ENCODE measurements around the gene FOXO1.

FOXO1 gene

DNA sequence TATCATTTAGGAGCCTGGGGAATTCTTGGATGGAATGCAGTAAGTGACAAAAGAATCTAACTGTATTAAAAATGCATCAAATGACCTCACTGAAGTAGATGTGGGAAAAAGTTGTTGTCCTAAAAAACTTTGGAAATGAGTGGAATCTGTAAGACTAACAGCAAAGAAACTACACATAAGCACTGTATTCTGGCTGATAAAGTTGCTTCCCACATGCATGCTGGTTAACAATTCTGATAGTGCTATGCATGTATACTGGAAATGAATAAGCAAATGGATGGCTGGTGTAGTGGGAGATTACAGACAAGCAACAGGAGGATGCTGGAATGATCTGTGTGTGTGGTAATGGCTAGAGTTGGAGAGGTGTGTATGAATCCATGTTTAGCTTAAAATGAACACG, 138.5 kb downstream of the FOXO1 start:
- no peaks in the 10 kb centered on the region for H3K27me3 ChIP-seq (ENCODE audit: insufficient read depth, low read depth, severe bottlenecking)
- H3K36me3 ChIP-seq = no peaks in the 10 kb centered on the region
- no peak overlapping the region for H3K27ac ChIP-seq
- H3K4me3 ChIP-seq (ENCODE audit: low read depth, low read length) = no peak overlapping the region
- DNase-seq = no peak
- TF ChIP-seq, protein P1, sequence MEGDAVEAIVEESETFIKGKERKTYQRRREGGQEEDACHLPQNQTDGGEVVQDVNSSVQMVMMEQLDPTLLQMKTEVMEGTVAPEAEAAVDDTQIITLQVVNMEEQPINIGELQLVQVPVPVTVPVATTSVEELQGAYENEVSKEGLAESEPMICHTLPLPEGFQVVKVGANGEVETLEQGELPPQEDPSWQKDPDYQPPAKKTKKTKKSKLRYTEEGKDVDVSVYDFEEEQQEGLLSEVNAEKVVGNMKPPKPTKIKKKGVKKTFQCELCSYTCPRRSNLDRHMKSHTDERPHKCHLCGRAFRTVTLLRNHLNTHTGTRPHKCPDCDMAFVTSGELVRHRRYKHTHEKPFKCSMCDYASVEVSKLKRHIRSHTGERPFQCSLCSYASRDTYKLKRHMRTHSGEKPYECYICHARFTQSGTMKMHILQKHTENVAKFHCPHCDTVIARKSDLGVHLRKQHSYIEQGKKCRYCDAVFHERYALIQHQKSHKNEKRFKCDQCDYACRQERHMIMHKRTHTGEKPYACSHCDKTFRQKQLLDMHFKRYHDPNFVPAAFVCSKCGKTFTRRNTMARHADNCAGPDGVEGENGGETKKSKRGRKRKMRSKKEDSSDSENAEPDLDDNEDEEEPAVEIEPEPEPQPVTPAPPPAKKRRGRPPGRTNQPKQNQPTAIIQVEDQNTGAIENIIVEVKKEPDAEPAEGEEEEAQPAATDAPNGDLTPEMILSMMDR (IDR thresholded peaks at IDR 0.05; ENCODE audit: low read depth, low read length) = no peak
- no peaks in the 10 kb centered on the region for H3K9me3 ChIP-seq (ENCODE audit: severe bottlenecking)

- H3K9me3 ChIP-seq (ENCODE audit: severe bottlenecking) = no peaks in the 10 kb centered on the region
- H3K4me3 ChIP-seq (ENCODE audit: low read depth, low read length) = no peak overlapping the region
- H3K36me3 ChIP-seq = no peaks in the 10 kb centered on the region
- H3K27ac ChIP-seq = no peak overlapping the region
- no peak for DNase-seq
- no peaks in the 10 kb centered on the region for H3K27me3 ChIP-seq (ENCODE audit: insufficient read depth, low read depth, severe bottlenecking)
- TF ChIP-seq, protein P1 (IDR thresholded peaks at IDR 0.05; ENCODE audit: low read depth, low read length) = no peak
These were observed 144.2 kb downstream of the FOXO1 start for GRCh38 chr13:40522282-40522681.

DNA sequence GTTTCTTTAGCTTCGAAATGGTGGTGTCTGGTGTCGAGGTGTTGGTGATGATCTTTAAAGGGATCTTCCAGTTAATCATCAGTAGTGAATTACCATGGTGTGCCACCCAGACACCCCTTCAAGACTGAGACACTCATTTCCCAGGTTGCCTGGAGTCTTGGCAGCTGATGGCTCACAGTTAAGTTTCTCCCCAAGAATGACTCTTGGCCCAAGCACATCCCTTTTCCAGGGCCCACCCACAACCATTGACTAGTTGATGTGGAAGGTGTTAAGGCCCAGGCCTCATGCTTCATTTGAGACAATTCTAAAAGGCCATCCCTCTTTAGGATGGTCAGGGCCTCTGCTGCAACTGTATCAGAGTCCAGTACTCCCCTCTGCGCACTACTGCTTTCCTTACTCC, 145.5 kb downstream of the FOXO1 start:
- H3K4me3 ChIP-seq (ENCODE audit: low read depth, low read length) = no peak overlapping the region
- no peaks in the 10 kb centered on the region for H3K27me3 ChIP-seq (ENCODE audit: insufficient read depth, low read depth, severe bottlenecking)
- no peak for DNase-seq
- no peaks in the 10 kb centered on the region for H3K36me3 ChIP-seq
- H3K9me3 ChIP-seq (ENCODE audit: severe bottlenecking) = no peaks in the 10 kb centered on the region
- H3K27ac ChIP-seq = no peak overlapping the region
- TF ChIP-seq, protein P1 (IDR thresholded peaks at IDR 0.05; ENCODE audit: low read depth, low read length) = no peak

- H3K36me3 ChIP-seq = no peaks in the 10 kb centered on the region
- H3K9me3 ChIP-seq (ENCODE audit: severe bottlenecking) = no peaks in the 10 kb centered on the region
- TF ChIP-seq, protein P1 (IDR thresholded peaks at IDR 0.05; ENCODE audit: low read depth, low read length) = no peak
- no peak overlapping the region for H3K4me3 ChIP-seq (ENCODE audit: low read depth, low read length)
- DNase-seq = no peak
- H3K27me3 ChIP-seq (ENCODE audit: insufficient read depth, low read depth, severe bottlenecking) = no peaks in the 10 kb centered on the region
- H3K27ac ChIP-seq = no peak overlapping the region
These were observed 146.8 kb downstream of the FOXO1 start for GRCh38 chr13:40519637-40520036.

DNA sequence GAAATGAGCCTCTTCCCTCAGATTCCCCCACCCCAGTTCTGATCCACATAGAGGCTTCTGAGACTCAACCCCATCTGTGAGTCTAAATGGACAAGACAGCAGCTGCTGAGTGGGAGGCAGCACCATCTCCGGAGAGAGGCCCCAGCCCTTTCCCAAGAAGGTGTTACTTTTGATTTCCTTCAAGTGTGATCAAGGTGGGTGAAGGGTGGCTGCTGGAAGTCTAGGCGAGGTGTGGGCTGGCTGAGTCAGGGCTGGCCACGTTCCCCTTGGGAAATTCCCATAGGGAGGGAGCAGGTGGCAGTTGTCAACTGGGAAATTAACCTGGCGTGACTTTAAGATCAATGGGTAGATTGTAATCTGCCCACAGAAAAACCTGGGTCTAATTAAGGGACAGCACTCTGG, 148.0 kb downstream of the FOXO1 start:
- no peaks in the 10 kb centered on the region for H3K36me3 ChIP-seq
- TF ChIP-seq, protein P1 (IDR thresholded peaks at IDR 0.05; ENCODE audit: low read depth, low read length) = no peak
- no peak for DNase-seq
- H3K27me3 ChIP-seq (ENCODE audit: insufficient read depth, low read depth, severe bottlenecking) = no peaks in the 10 kb centered on the region
- H3K4me3 ChIP-seq (ENCODE audit: low read depth, low read length) = no peak overlapping the region
- no peak overlapping the region for H3K27ac ChIP-seq
- H3K9me3 ChIP-seq (ENCODE audit: severe bottlenecking) = no peaks in the 10 kb centered on the region
